ENCODE results near the gene CHRNA7.

DNA sequence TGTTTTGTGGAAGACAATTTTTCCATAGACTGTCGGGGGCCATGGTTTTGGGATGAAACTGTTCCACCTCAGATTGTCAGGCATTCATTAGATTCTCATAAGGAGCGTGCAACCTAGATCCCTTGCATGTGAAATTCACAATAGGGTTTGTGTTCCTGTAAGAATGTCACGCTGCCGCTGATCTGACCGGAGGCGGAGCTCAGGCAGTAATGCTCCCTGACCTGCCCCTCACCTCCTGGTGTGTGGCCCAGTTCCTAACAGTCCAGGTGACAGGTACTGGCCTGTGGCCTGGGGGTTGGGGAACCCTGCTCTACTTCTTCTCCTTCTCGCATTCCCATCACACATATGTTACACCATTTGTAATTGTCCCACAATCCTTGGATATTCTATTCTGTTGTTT, 11.0 kb downstream of the CHRNA7 start:
- TF ChIP-seq EZH2 (IDR thresholded peaks at IDR 0.05; ENCODE audit: insufficient read depth, poor library complexity, severe bottlenecking) (no peak), EZH2phosphoT487 (IDR thresholded peaks at IDR 0.05; ENCODE audit: insufficient read depth, low read depth) (no peak)

All from GM23248 (cell line).